Mammary microvascular endothelial cell (primary cell): Measurements from ENCODE around the gene AK2. TPM values are rescaled to one million over a fixed set of nuclear protein-coding genes. Genes with fewer than 3 reads are reported as not detected.

Experiments
- total RNA-seq: library from RNA; depleted of rRNA; stranded (reverse); fragments of >200 nt; gene quantifications from 2 replicates; pipeline ENCODE4 v1.2.3, GENCODE V29; 2015

The AK2 gene
- 138 and 147 TPM in 2 replicates for total RNA-seq

GRCh38 chr1:33036526-33037503 lies at the start of gene AK2:
TSS of gene AK2 (minus strand) at chr1:33036883. CDS start at chr1:33036828, 55 bp downstream.

GRCh38 chr1:33080885-33081553 lies 44.3 kb upstream of the AK2 start, which contains the start of gene AZIN2:
TSS of gene AZIN2 (plus strand) at chr1:33081153. CDS start at chr1:33082250, 1,097 bp downstream.

GRCh38 chr1:32964461-32965250 lies 72.0 kb downstream of the AK2 start, which contains the start of gene RNF19B:
TSS of gene RNF19B (minus strand) at chr1:32964809. CDS start at chr1:32964685, 124 bp downstream.

Other genes starting within 250 kb of the AK2 start
- 98.2 and 111 TPM in 2 replicates for gene YARS1, start 219.5 kb downstream of the AK2 start, total RNA-seq
- gene S100PBP, start 219.2 kb downstream of the AK2 start, total RNA-seq: 14.8 and 16.4 TPM in 2 replicates
- 0.07 TPM in 1 of 2 replicates, not detected in the other for gene FNDC5, start 166.0 kb downstream of the AK2 start, total RNA-seq
- not detected in 2 replicates for gene HPCA, start 150.4 kb downstream of the AK2 start, total RNA-seq
- 29.4 and 31.1 TPM in 2 replicates for gene TMEM54, start 135.5 kb downstream of the AK2 start, total RNA-seq
- 32.9 and 33.1 TPM in 2 replicates for gene RNF19B, start 72.1 kb downstream of the AK2 start, total RNA-seq
- gene AZIN2, start 44.3 kb upstream of the AK2 start, total RNA-seq: 0.47 and 1.9 TPM in 2 replicates
- gene TRIM62, start 145.2 kb upstream of the AK2 start, total RNA-seq: 3.6 TPM in 2 replicates
- 9.3 and 14.6 TPM in 2 replicates for gene ZNF362, start 219.6 kb upstream of the AK2 start, total RNA-seq